NB4 (cell line): ENCODE results near the gene ITGA6.

Experiments used
- DNase-seq: peaks from one replicate; pipeline ENCODE4 v3.0.0; 2010; ENCODE audit warnings: low read depth
- H3K4me3 ChIP-seq: one replicate; pipeline ENCODE4 v1.5.1; 2011; ENCODE audit warnings: mild to moderate bottlenecking, low read depth, low read length, moderate library complexity
- MYC ChIP-seq: IDR thresholded peaks from 2 replicates; pipeline ENCODE4 v1.6.1; 2011; ENCODE audit warnings: low read depth, low read length
- POLR2A ChIP-seq: IDR thresholded peaks from 2 replicates; pipeline ENCODE4 v1.6.1; 2011; ENCODE audit warnings: mild to moderate bottlenecking; ENCODE audit not compliant: insufficient read length; ENCODE audit errors: extremely low read depth
- TF ChIP-seq, protein P1 (sequence below): IDR thresholded peaks from 2 replicates; pipeline ENCODE4 v1.6.1; 2011; ENCODE audit warnings: low read depth, low read length
- TF ChIP-seq, protein P2 (sequence below): IDR thresholded peaks from one replicate; pipeline ENCODE4 v1.5.1; 2012; ENCODE audit warnings: low read depth, low read length

The ITGA6 gene

DNA sequence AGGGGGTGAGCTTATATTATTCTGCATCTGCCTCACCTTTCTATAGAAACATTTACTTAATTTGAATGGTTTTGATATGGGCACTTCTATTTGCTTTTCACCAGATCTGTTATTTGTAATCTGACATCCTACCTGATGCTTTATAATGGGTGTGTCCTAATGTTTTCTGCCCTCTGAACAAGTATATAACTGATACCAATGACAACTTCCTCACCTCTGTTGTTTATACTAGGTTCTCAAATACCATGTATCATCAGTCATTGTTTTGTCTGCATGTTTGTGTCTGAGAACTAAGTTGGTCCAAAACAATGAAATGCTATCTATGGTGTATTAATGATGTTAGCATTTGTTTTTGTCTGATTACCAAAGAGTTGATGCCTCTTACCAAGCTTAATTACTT lies 45.8 kb downstream of the ITGA6 start:
- no peak overlapping the region for H3K4me3 ChIP-seq
- TF ChIP-seq, protein P1, sequence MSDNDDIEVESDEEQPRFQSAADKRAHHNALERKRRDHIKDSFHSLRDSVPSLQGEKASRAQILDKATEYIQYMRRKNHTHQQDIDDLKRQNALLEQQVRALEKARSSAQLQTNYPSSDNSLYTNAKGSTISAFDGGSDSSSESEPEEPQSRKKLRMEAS: no peak
- no peak for DNase-seq

DNA sequence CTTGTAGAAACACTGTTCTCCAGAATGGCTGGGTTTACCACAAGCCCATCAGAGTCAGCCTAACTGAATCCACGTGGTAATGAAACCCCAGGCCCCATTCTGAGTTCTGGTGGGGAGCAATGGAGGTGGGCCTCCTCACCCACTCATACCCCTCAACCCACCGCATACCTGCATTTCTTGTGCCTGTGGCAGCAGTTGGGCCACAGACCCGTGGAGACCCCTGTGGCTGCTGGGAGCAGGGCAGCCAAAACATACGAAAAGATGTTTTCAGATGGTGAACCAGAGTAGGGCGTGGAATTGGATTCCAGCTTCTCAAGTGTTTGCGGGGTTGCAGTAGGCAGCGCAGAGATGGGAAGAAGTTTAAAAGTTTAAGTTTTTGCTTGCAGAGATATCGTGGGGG lies 51.0 kb downstream of the ITGA6 start:
- DNase-seq: no peak
- TF ChIP-seq, protein P1: no peak
- TF ChIP-seq MYC: no peak
- TF ChIP-seq, protein P2, sequence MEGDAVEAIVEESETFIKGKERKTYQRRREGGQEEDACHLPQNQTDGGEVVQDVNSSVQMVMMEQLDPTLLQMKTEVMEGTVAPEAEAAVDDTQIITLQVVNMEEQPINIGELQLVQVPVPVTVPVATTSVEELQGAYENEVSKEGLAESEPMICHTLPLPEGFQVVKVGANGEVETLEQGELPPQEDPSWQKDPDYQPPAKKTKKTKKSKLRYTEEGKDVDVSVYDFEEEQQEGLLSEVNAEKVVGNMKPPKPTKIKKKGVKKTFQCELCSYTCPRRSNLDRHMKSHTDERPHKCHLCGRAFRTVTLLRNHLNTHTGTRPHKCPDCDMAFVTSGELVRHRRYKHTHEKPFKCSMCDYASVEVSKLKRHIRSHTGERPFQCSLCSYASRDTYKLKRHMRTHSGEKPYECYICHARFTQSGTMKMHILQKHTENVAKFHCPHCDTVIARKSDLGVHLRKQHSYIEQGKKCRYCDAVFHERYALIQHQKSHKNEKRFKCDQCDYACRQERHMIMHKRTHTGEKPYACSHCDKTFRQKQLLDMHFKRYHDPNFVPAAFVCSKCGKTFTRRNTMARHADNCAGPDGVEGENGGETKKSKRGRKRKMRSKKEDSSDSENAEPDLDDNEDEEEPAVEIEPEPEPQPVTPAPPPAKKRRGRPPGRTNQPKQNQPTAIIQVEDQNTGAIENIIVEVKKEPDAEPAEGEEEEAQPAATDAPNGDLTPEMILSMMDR: no peak
- no peak for TF ChIP-seq POLR2A
- no peak overlapping the region for H3K4me3 ChIP-seq

DNA sequence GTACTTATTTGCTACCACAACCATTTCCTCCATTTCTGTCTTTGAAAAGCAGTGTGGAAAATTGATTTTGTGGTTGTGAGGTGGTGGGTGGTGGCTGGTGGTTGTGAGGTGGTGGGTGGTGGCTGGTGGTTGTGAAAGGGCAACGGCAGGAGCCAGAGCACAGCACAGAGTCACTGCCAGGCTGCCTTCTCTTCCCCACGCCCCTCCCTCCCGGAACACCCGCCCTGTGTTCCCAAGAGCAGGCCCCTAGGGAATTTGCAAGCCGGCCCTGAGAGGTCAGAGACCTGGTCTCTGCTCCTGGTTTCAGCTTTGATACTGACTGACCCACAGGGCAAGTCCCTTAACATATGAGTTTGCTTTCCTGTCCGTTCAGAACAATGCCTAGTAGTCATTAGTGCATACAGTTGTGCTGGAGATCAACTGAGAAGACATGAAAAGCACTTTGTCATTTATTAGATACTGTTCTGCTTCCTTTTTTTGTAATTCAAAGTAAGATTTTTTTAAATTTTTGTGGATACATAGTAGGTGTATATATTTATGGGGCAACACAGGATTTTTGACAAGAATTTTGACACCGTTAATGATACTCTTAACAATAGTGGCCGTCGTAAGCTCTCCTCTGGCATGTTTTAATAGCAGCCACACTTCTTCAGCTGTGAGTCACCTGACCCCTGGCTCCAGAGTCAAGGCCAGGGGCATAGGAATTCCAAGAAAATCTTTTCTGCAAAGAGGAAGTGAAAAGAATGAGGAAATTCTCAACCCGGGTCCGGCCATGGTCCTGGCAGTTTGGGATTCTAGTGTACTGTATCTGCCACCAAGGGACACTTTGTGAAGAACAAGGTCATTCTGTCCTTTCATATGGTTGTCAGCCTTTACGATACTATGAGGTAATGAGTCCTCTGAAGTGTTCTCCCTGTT lies 53.2 kb downstream of the ITGA6 start:
- TF ChIP-seq, protein P2: no peak
- no peak overlapping the region for H3K4me3 ChIP-seq
- peak; percentile 73 for DNase-seq

DNA sequence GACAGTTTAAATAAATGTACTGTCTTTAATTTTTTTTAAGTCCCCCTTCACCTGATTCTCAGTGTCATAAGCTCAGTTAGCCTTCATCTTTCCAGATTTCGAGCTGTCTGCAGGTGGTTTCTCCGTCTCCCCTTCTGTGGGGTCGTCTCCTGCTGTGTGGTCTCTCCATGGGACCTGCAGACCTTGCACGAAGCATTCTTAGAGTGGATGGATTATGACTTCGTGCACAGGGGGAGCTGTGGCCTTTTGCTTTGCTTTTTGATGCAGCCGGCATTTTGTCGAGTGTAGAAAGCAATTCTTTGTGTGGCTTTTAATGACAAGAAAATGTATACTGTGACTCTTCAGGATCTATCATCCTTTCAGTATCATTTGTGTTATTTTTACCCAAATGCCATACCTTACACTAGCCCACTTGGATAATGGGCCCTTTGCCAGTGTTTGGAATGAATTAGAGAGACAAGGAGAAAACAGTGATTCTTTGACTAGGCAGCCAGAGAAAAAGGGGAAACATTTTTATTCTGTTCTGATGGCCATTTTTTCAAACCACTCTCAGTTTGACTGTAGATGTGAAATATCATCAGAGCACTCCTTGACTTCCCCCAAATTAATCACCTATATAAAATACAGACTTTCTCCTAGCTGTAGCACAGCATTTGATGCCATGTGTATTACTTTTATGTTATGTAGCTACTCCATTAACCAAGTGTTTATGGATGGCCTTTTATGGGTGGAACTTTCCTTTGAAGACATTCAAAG lies 54.3 kb downstream of the ITGA6 start:
- H3K4me3 ChIP-seq: no peak overlapping the region
- TF ChIP-seq POLR2A (no peak), MYC (no peak)
- TF ChIP-seq, protein P2: no peak
- TF ChIP-seq, protein P1: no peak
- no peak for DNase-seq

DNA sequence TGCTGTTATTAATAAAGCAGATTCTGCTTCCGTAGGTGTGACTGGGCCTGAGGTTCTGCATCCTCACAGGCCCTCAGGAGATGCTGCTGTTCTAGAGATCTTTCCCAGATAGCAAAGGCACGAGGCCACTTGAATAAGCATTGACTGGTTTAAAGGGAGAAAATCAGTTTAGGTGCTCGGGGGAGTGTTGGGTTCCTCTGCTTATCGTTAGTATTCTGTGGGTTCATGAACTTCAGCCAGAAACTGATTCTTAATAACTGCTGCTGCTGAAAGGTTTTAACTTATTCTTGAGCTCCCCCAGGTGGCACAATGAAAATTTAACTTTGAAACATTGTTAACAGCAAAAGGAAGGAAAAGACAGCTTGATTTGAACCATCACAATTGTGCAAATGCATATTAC lies 56.9 kb downstream of the ITGA6 start:
- DNase-seq: peak; percentile 60
- no peak for TF ChIP-seq MYC
- TF ChIP-seq POLR2A: no peak
- TF ChIP-seq, protein P1: no peak
- TF ChIP-seq, protein P2: peak; percentile 21
- H3K4me3 ChIP-seq: no peak overlapping the region

DNA sequence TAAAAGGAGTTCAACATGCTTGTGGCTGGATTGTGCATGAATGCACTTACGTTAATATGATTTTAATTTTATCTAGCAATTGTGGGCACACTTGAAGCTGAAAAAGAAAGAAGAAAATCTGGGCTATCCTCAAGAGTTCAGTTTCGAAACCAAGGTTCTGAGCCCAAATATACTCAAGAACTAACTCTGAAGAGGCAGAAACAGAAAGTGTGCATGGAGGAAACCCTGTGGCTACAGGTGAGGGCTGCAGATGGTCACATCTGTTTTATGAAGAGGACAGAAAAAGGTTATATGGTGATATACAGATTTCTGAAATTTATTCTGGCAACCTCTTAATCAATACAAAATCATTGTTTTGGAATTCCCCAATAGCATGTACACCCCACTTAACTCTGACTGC lies 57.3 kb downstream of the ITGA6 start:
- no peak for DNase-seq
- no peak overlapping the region for H3K4me3 ChIP-seq
- no peak for TF ChIP-seq MYC
- TF ChIP-seq POLR2A: no peak
- TF ChIP-seq, protein P1: no peak
- TF ChIP-seq, protein P2: no peak
